Breast epithelium (tissue), 3 donors: ENCODE data around the gene ARSJ.

Experiments
- CTCF ChIP-seq, 3 donors: fragments of 450-650 bp; IDR thresholded peaks; one replicate each; pipeline ENCODE4 v1.5.1; 2016 to 2017; ENCODE audit warnings: antibody characterized with exemption in 3 of 3, mild to moderate bottlenecking in 3 of 3, moderate library complexity in 3 of 3
- POLR2A ChIP-seq: fragments of 450-650 bp; IDR thresholded peaks from one replicate; pipeline ENCODE4 v1.6.1; 2016; ENCODE audit warnings: antibody characterized with exemption, mild to moderate bottlenecking, moderate library complexity
- POLR2AphosphoS5 ChIP-seq, 3 donors: sonication (generic); formaldehyde crosslinking; IDR thresholded peaks; one replicate each; pipeline ENCODE4 v1.6.1; 2017; ENCODE audit warnings: antibody characterized with exemption in 3 of 3

DNA sequence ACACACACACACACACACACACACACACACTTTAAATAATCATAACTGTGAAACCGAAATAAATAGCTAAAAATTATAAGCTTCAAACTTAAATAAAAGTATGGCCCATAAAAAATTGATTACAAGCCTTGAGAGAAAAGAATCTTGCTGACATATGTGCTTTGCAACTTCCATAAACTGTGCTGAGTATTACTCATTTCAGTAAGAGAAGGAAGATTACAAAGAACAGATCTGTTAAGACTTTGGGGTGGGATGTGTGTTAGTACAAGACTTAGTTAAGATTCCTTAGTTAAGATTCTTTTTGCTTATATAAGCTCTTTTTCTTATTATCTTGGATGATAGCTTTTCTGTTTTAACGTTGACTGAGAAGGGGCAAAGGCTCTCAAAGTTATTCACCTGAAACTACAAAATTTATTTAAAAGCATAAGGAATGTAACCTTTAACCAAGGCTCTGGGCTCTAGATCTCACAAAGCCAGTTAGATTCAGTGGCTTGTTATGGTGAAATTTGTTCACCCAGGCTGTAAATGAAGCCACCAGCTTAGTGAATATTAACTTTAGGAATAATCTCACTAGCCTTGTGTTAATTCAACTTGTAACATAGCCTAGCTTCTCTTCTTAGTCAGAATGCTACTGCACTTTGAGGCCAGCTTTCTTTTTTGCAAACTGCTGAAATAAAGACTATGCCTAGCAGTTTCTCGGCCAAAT is 58.2 kb downstream of the ARSJ start:
- TF ChIP-seq CTCF (IDR thresholded peaks at IDR 0.05) (no peak), POLR2AphosphoS5 (IDR thresholded peaks at IDR 0.05) (no peak), POLR2A (no peak)
